ENCODE data around the gene LONP1.

DNA sequence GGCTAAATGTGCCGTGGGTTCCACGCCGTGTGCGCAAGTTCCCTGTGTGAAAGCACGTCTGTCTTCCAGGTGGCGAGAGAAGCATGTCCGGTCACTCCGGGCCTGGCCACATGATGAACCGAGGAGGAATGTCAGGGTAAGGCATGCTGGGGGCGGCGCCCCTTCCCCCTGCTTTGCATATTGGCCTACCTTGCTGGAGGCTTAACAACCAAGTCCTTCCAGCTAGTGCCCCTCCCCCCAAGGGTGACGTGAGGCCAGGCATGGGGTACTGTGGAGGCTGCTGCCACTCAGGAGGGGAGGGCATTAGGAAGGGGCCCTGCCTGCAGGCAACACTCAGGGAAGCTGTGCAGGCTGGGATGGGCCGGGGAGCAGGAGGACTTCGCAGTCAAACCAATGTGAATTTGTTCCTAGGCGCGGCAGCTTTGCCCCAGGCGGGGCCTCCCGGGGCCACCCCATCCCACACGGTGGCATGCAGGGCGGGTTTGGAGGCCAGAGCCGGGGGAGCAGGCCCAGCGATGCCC is 52.1 kb downstream of the LONP1 start:
- TF ChIP-seq, protein P1, sequence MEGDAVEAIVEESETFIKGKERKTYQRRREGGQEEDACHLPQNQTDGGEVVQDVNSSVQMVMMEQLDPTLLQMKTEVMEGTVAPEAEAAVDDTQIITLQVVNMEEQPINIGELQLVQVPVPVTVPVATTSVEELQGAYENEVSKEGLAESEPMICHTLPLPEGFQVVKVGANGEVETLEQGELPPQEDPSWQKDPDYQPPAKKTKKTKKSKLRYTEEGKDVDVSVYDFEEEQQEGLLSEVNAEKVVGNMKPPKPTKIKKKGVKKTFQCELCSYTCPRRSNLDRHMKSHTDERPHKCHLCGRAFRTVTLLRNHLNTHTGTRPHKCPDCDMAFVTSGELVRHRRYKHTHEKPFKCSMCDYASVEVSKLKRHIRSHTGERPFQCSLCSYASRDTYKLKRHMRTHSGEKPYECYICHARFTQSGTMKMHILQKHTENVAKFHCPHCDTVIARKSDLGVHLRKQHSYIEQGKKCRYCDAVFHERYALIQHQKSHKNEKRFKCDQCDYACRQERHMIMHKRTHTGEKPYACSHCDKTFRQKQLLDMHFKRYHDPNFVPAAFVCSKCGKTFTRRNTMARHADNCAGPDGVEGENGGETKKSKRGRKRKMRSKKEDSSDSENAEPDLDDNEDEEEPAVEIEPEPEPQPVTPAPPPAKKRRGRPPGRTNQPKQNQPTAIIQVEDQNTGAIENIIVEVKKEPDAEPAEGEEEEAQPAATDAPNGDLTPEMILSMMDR (IDR thresholded peaks at IDR 0.05) = no peak
- no peak for TF ChIP-seq EZH2phosphoT487 (IDR thresholded peaks at IDR 0.05)
- TF ChIP-seq EZH2 (IDR thresholded peaks at IDR 0.05) = no peak
